SK-N-MC (cell line): ENCODE data around the gene ST6GALNAC3.

Experiments used
- EZH2 ChIP-seq: fragments of 200-600 bp; sonication (generic); IDR thresholded peaks from one replicate; pipeline ENCODE4 v1.6.1; 2017; ENCODE audit warnings: antibody characterized with exemption
- FOXP2 ChIP-seq: optimal IDR thresholded peaks from 2 replicates; pipeline ENCODE3; 2011; ENCODE audit warnings: mild to moderate bottlenecking, moderate library complexity; ENCODE audit not compliant: insufficient read depth; ENCODE audit errors: extremely low read length, control extremely low read depth
- POLR2AphosphoS5 ChIP-seq: IDR thresholded peaks from 2 replicates; pipeline ENCODE4 v1.6.1; 2012; ENCODE audit warnings: mild to moderate bottlenecking, low read depth, low read length, borderline replicate concordance

GRCh38 chr1:76115171-76115570, 40.6 kb downstream of the ST6GALNAC3 start:
- TF ChIP-seq EZH2: no peak
- no peak for TF ChIP-seq POLR2AphosphoS5
- no peak for TF ChIP-seq FOXP2
